Fibroblast of pulmonary artery (primary cell): ENCODE data around the gene ASB9.

Experiments used
- DNase-seq: peaks from one replicate; pipeline ENCODE4 v3.0.0-alpha.2; 2010; ENCODE audit warnings: low read depth
- H3K4me3 ChIP-seq: replicated peaks from 2 replicates; pipeline ENCODE4 v1.5.1; 2011; ENCODE audit warnings: low read depth, mild to moderate bottlenecking, control low read depth, low read length, moderate library complexity
- TF ChIP-seq, protein P1 (sequence below): IDR thresholded peaks from 2 replicates; pipeline ENCODE4 v1.5.1; 2011; ENCODE audit warnings: mild to moderate bottlenecking, control low read depth, low read length, inconsistent platforms; ENCODE audit errors: missing control alignments

ASB9 gene

DNA sequence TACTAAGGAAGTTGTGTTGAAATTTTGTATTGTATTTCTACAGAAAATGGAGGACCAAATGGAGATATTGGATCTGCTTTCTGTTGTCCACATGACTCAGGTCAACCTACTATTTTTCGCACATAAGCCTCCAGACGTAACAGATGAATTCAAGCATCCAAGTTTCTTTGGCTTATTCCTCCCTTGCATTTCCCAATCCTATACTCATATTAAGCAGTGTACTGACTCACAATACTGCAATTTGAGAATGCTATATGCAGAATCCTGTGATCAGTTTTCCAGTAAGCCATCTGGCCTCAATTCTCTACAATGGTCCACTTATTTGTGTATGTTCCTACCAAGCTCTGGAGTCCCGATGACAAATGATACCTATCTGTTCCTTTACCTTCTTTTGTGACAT, 75.7 kb downstream of the ASB9 start:
- no peak for DNase-seq
- no peak overlapping the region for H3K4me3 ChIP-seq
- TF ChIP-seq, protein P1, sequence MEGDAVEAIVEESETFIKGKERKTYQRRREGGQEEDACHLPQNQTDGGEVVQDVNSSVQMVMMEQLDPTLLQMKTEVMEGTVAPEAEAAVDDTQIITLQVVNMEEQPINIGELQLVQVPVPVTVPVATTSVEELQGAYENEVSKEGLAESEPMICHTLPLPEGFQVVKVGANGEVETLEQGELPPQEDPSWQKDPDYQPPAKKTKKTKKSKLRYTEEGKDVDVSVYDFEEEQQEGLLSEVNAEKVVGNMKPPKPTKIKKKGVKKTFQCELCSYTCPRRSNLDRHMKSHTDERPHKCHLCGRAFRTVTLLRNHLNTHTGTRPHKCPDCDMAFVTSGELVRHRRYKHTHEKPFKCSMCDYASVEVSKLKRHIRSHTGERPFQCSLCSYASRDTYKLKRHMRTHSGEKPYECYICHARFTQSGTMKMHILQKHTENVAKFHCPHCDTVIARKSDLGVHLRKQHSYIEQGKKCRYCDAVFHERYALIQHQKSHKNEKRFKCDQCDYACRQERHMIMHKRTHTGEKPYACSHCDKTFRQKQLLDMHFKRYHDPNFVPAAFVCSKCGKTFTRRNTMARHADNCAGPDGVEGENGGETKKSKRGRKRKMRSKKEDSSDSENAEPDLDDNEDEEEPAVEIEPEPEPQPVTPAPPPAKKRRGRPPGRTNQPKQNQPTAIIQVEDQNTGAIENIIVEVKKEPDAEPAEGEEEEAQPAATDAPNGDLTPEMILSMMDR = no peak
